Endothelial cell of umbilical vein (primary cell): ENCODE results near the gene PRR14.

Experiments
- EZH2 ChIP-seq: IDR thresholded peaks from 2 replicates; pipeline ENCODE4 v1.6.1; 2012; ENCODE audit warnings: borderline replicate concordance, low read depth, mild to moderate bottlenecking, moderate library complexity, low read length, inconsistent platforms; ENCODE audit not compliant: severe bottlenecking
- GATA2 ChIP-seq: IDR thresholded peaks from 2 replicates; pipeline ENCODE4 v1.7.0; 2011; ENCODE audit warnings: low read depth, mild to moderate bottlenecking, moderate library complexity, mixed read lengths, low read length; ENCODE audit not compliant: insufficient read length, insufficient read depth
- JUN ChIP-seq: IDR thresholded peaks from 2 replicates; pipeline ENCODE4 v1.6.1; 2011; ENCODE audit warnings: borderline replicate concordance, low read depth; ENCODE audit not compliant: insufficient read length, insufficient read depth
- MYC ChIP-seq: IDR thresholded peaks from one replicate; pipeline ENCODE4 v1.6.1; 2011; ENCODE audit warnings: mild to moderate bottlenecking, low read depth, low read length
- POLR2A ChIP-seq: IDR thresholded peaks from 2 replicates; pipeline ENCODE4 v1.6.1; 2012; ENCODE audit warnings: low read depth, mild to moderate bottlenecking, control low read depth, low read length
- POLR2AphosphoS5 ChIP-seq: IDR thresholded peaks from 2 replicates; pipeline ENCODE4 v1.6.1; 2012; ENCODE audit warnings: low read depth, mild to moderate bottlenecking, control low read depth, low read length, moderate library complexity; ENCODE audit not compliant: insufficient read depth
- TF ChIP-seq, protein P1 (sequence below), 2 donors: IDR thresholded peaks; 1 replicate in 1 of 2; 2 replicates in 1 of 2; pipeline ENCODE4 v1.5.1; 2011; ENCODE audit warnings: low read length in 2 of 2, mild to moderate bottlenecking in 2 of 2, moderate library complexity in 2 of 2, control low read depth in 1 of 2, inconsistent platforms in 1 of 2, low read depth in 1 of 2; ENCODE audit not compliant: insufficient read depth in 1 of 2; ENCODE audit errors: extremely low read depth in 1 of 2

- TF ChIP-seq POLR2A: no peak
- TF ChIP-seq, protein P1, sequence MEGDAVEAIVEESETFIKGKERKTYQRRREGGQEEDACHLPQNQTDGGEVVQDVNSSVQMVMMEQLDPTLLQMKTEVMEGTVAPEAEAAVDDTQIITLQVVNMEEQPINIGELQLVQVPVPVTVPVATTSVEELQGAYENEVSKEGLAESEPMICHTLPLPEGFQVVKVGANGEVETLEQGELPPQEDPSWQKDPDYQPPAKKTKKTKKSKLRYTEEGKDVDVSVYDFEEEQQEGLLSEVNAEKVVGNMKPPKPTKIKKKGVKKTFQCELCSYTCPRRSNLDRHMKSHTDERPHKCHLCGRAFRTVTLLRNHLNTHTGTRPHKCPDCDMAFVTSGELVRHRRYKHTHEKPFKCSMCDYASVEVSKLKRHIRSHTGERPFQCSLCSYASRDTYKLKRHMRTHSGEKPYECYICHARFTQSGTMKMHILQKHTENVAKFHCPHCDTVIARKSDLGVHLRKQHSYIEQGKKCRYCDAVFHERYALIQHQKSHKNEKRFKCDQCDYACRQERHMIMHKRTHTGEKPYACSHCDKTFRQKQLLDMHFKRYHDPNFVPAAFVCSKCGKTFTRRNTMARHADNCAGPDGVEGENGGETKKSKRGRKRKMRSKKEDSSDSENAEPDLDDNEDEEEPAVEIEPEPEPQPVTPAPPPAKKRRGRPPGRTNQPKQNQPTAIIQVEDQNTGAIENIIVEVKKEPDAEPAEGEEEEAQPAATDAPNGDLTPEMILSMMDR (IDR thresholded peaks at IDR 0.05; ENCODE audit: extremely low read depth in 1 of 2, insufficient read depth in 1 of 2, low read depth in 1 of 2, low read length in 2 of 2): no peak
- no peak for TF ChIP-seq POLR2AphosphoS5
- no peak for TF ChIP-seq GATA2
- TF ChIP-seq JUN: no peak
- TF ChIP-seq EZH2: no peak
- no peak for TF ChIP-seq MYC
These were observed 50.2 kb downstream of the PRR14 start for GRCh38 chr16:30700971-30701370.
